T-helper 2 cell treated with Interferon-gamma antibody and Interleukin-4, amounts not matched to agents 100 ng/mL and 5 ng/mL, for 36 hours (primary cell): ENCODE results near the gene TAB3. TPM values are rescaled to one million over a fixed set of nuclear protein-coding genes. Genes with fewer than 3 reads are reported as not detected.

Experiments
- intact Hi-C: fragments of 100-400 bp; cut with micrococcal nuclease; formaldehyde crosslinking; loops from one replicate; pipeline ENCODE4 v1.15.1; 2023
- total RNA-seq: library from RNA; stranded (reverse); gene quantifications from 2 replicates; pipeline ENCODE4 v1.2.3, GENCODE V29; 2022

Gene TAB3
- total RNA-seq, 1 donor from 2014 or later: 19.4 TPM

DNA sequence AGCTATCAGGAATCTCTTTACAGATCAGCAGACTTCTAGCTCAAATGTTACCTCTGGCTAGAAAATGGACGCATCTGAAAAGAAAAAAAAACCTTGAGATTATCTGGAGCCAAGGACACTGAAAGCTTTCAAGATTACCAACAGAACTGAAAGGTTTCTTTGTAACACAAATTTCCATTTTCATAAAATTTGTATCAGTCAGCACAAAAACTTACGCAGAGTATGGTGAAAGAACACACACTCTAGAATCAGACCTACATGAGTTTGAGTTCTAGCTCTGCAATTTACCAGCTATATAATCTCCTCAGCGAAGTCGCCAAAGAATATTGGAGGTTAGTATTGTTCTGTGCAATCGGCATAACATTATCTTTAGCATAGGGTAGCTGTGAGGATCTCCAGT, 1.8 kb downstream of the TAB3 start:
- intact Hi-C loops: no loop called here

DNA sequence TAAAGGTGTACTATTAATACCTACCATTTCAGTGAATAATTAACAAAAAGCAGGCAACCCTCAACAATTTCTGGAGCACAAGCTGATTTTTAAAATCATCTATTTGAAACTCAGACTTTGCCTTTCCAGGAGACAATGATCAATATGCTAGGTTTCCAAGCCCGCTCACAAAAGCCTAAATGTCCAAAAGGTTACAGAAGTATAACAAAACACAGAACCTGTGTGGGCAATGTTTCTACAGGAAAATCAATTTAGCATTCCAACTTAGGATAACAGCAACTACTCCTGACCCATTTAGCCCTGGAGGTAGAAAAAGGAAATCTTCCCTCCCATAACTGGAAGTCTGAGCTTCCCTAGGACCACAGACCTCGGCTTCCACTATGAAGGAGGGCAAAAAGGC, 3.9 kb downstream of the TAB3 start:
- intact Hi-C loops: no loop called here

DNA sequence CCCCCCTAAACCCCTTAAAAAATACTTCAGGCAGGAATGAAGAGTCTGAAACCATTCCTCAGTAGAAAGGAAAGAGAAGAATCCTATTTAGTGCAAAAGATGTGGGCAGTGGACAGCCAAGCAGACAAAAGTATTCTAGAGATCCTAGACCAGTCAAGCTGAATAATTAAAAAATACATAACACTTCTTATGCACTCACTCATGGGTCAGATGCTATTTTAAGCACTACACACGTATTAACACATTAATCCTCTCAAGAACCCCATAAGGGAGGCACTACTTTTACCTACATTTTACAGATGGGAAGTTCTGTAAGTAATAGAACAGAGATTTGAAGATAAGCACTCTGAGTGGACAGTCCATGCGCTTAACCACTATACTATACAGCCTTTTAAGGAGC, 5.9 kb downstream of the TAB3 start:
- intact Hi-C loops: no loop called here

DNA sequence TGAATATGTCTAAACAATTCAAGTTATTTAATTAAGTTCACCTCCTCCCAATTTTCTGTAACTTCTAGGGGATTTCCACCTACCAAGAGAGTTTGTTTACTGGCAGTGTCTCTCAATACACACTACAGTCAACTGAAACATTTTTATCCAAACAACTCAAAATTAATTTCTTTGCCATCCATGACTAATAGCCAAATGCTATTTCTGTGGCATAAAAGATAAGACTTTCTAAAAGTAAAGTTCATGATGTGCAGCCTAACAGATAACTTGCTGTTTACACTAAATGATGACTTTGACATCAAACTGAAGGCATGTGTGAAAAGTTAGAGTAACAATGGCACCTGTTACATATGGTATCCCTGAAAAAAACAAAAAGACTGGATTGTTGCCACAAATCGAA, 7.3 kb downstream of the TAB3 start:
- intact Hi-C loops: no loop called here

DNA sequence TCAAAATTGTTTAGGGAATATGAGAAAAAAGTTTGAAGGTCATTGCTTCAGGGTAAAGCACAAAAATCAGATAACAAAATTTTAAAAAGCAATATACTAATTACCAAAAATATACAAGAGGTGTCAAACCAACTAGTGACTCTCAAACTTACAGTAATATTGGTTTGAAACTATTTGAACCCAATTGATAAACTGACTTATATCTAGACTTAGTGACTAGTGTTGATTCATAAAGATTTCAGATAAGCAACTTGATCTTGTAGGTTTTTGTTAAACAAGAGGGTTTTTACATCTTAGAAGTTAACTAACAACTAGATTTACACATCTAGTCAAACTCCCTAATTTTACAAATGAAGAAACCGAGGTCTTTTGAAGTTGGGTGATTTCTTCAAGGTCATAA, 7.7 kb downstream of the TAB3 start:
- intact Hi-C loops: no loop called here

DNA sequence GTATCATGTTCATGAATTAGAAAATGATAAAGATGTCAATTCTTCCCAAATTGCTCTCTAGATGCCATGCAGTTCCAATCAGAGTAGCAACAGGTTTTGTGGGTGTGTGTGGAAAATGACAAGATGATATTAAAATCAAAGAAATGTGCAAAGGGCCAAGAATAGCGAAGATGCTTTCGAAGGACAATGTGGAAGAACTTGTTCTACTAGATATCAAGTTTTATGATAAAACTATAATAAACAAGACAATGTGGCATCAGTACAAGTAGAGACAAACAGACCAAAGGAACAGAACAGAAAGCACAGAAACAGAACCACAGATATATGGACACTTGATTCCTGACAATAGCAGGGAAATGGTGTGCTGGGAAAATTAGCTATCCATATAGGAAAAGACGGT, 9.0 kb downstream of the TAB3 start:
- intact Hi-C loops: no loop called here

DNA sequence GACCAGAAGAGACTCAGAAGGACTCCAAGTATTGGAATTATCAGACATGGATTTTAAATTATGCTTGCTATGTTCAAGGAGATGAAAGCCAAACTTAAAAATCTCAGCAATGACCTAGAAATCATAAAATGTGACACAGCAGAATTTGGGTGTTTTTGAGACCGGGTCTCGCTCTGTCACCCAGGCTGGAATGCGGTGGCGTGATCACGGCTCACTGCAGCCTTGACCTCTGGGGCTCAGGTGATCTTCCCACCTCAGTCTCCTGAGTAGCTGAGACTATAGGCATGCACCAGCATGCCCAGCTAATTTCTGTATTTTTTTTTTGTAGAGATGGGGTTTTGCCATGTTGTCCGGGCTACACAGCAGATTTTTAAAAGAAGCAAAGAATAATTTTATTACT, 12.7 kb downstream of the TAB3 start:
- intact Hi-C loops: no loop called here

DNA sequence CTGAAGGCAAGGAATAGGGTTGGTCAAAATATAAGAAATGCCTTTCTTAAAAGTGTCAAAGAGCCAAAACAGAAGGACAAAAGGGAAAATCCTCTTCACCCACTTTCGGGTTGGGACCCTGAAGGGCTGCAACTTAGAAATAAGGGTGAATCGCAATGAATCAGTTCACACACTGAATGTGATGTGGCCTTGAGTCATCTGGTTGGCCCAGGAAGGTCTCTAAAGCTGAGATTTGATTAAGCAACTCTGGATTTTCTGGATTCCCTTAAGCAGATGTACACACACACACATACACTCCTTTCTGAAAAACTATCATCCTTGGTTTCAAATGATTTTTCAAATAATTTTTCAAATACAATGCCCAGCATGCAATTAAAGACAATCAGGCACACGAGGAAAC, 13.1 kb downstream of the TAB3 start:
- intact Hi-C loops: no loop called here

DNA sequence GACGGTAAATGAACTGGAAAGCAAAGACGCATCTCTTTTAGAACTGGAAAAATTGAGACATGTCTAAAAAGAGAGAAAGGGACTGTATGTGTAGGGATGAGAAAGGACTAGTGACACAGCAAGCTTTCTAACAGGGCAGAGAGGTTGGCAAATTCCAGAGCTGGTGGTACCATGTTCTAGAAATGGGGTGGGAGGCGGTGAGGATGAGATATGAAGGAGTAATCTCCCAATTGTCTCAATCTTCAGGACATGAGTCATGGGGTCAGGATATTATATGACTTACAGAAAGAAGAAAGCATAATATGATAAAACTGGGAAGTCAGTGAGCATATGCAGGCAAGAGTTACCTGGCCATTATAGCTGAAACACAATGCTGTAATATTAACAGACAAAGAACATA, 14.2 kb downstream of the TAB3 start:
- intact Hi-C loops: no loop called here

DNA sequence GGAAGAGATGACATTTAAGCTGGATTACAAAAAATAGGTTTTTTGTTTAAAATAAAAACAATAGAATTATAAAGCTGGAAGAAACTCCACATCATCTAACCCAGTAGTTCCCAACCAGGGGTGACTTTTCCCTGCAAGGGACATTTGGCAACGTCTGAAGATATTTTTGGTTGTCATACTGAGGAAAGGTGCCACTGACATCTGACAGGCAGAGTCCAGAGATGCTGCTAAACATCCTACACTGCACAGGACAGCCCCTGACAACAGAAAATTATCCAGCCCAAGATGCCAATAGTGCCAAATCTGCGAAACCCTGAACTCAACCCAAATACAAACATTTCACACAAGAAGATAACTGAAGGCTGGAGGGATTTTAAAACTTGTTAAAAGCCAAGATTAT, 18.5 kb downstream of the TAB3 start:
- intact Hi-C loops: no loop called here

DNA sequence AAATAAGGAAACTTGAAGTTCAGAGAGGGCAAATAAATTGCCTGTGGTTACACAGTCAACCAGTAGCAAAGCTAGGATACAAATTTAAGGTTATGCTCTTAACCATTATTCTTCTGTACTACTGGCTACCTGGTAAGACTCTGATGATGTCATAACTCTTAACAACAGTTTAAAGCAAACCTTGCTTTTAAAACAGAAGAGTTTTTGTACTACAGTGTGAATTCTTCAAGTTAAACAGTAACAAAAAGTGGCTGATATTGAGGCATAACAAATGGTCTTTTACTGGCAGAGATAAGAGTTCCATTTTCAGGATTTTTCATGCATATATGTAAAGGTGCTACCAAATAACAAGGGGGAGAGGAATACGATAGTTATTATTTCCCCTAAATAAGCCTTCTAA, 23.4 kb downstream of the TAB3 start:
- intact Hi-C loops: no loop called here

DNA sequence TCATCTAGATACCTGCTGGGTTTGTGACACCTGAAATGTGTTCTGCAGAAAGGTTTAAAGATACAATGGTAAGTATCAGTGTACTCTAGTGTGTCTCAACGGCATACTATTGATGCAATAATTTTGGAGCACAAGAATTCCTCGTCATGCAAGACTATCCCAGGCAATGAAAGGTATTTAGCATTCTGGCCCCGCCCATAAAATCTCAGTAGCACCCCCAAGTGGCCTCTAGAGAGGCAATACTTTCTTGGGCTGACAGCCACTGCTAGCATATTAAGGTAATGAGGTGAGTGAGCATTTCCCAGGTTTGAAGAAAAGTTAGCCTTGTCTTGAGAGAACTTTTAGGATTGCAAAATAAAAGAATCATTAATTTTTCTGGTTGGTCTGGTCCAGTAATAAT, 24.0 kb downstream of the TAB3 start:
- intact Hi-C loops: no loop called here

DNA sequence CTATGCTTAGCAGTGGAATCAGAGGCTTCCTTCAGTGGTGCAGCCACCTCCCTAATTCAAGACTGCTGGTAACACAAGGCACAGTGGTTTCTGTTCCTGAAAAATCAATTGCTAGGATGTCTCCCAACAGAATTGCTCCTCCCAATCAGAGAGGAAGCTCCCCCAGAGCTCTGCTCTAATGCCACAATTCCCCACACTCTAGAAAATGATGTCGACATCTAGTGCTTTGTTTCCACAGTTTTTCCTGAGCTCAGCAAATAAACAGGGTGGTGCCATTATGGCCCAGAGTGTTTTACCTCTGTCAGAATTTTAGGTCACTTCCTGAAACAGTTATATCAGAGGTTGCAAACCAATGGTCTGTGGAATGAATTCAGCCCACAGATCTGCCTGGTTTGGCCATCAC, 24.7 kb downstream of the TAB3 start:
- intact Hi-C loops: no loop called here

DNA sequence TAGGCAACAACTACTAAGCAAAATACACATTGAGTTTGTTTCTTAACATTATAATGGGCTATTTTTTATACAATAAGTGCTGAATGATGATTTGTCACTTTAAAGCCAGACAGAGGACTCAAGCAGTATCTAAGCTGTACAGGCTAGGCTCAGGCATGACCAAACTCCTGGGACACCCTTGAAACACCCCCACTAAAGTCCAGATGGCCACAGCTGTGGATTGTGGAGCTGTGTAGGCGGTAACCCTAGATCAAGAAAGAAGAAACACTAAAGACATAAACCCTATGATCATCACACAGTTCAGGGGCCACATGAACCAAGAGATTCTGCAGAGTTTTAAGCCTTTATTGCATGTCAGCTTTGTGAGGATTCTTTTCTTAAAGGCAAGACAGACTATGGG, 25.1 kb downstream of the TAB3 start:
- intact Hi-C loops: no loop called here

DNA sequence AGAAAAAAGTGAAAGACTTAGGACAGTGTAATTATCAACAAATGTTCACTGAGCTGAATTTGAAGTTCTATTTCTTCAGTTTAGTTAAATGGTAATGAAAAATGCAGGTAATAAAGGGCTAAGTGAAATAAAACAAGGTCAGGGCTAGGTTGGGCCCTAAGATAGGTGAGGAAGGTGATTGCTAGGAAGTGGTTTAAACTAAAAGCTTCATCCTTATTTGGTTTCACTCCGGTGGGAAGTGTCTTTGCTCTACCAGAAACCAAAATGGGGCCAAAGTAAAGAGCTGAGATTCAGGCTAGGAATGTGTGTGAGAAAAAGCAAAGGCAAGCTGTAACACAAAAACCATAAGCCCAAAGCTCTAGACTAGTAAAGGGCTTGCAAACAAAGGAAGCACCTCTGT, 31.0 kb downstream of the TAB3 start:
- intact Hi-C loops: no loop called here

DNA sequence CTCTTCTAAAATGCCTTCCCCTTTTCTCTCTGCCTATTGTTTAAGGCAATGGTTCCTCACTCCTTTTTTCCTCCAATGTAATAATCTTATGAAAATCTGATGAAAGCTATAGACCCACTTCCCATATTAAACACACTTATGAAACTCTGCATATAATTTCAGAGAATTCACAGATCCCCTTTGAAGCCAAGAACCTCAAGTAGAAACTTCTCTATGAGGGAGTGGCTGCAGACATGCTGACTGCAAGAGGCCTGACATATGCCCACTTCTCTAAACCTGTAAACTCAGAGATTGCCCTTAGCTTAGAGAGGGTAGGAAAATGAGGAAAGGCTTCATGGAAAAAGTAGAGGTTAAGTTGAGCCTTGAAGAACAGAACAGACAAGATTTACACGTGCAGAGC, 37.6 kb downstream of the TAB3 start:
- intact Hi-C loops: no loop called here

DNA sequence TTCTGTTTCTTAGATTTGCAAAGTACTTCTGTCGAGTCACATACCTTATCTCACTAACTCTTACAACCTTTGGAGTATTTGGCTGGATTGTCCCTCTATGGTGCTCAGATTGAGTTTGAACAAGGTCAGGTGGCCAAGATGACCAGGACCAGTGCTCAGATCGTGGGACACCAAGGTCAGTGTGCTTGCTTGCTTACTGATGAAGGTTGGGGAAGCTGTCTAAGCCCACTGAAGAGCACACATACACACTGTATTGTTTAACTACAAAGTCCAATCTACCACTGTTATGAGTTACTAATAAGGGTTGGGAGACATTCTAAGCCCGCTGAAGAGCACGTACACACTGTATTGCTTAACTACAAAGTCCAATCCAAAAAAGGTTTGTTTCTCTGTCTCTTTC, 53.7 kb downstream of the TAB3 start:
- intact Hi-C loops: no loop called here

DNA sequence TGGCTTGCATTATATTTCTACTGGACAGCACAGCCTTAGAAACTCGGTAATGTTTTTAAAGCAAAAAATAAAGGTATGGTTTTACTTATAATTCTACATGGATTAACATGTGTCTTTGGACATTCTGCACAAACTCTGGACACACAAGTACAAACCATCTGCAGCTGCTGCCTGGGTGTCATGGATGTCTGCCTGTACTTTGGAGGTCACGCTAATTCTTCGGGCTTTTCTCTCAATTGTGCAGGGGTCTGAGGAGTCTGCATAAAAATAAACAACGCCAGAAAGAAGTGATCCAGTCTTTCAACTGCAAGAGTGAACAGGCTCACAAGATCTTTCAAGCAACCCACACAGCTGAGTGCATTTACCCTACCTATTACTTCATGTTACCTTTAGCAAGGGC, 55.2 kb downstream of the TAB3 start:
- intact Hi-C loops: loop anchor here (5.0 kb wide), 1 partner anchor 182 kb away; the partner anchor contains the start of gene GK

DNA sequence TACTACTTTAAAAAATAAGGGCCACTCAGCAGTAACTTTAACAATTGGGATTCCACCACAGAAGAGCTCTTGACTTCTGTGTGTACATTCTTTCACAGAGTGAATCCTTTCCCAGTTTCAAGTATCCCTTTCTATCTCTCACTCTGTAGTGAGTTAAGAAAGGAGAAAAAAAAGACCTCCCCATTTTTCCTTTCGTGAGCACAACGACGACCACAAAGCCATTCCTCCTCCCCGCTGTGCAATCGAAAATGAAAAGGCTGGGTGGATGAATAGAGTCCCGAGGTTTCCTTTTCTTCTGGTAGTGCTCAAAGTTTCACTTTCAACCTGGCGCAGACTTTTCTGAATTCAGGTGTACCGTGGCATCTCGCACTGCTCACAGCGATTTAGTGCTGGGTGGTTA, 58.0 kb downstream of the TAB3 start:
- intact Hi-C loops: loop anchor here (1.0 to 5.0 kb wide), 4 partner anchors 58 to 254 kb away; partner anchors contain the start of genes GK, TAB3 and TASL

DNA sequence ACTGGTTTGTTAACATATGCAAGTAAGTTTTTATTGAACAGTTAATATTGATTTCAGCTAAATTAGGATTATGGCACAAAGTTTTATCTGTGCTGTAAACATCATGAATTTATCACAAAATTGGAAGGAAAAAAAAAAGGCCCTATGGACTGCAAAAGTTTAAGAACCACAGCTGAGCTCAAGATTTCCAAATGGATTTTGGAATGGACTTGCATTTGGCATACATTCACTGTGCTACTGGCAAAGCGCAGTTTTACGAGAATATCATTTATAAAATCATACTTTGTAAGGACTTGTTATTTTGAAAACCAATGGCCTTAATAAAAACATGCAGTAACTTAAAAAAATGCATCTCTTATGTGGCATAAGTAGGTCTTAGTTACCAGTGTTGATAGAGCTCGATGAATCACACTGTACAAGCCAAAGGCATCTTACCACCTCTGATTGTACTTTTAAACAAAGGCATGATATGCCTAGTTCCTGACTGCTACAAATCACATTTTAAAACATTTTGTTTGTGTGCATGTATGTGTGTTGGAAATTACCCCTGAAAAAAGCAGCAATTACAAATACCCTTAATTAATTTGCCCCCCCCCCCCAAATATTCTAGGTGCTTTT, 58.6 kb downstream of the TAB3 start:
- intact Hi-C loops: loop anchor here (2.0 to 5.0 kb wide), 3 partner anchors 94 to 254 kb away; partner anchors contain the start of genes GK and TASL

DNA sequence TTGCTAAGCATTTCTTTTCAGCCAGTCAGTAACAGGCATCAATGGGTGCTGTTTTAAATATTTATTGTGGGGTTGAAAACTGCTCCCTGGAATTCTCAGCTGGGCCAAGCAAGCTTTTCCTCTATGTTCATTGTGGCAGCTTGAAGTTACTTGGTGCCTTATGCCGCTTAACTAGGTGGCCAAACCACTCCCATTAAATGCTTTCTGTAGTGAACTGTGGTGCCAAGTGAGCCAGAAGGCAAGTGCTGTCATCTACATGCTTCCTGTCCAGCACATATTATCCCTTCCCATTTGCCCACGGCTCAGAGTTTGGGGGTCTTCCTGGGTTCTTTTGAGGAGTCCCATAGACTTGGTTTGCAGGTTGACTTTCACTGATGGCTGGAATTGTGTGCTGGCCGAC, 64.8 kb downstream of the TAB3 start:
- intact Hi-C loops: loop anchor here (5.0 kb wide), 1 partner anchor 187 kb away; no protein-coding TSS in a partner anchor

DNA sequence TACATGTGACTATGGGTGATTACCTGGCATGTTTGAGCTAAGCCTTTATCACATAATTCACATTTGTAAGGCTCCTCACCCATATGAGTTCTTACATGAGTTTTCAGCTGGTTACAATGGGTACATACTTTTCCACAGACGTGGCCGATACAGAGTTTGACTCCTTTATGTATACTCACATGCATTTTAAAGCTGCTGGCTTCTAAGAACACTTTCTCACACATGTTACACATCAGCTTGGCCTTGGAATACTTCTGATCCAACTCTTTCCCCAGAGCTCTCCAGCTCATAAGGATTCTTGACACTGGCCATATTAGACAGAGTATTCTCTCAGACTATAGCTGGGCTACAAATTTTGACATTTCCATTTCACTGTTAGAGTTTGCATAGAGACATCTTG, 66.3 kb downstream of the TAB3 start:
- intact Hi-C loops: loop anchor here (5.0 kb wide), 1 partner anchor 185 kb away; no protein-coding TSS in a partner anchor

DNA sequence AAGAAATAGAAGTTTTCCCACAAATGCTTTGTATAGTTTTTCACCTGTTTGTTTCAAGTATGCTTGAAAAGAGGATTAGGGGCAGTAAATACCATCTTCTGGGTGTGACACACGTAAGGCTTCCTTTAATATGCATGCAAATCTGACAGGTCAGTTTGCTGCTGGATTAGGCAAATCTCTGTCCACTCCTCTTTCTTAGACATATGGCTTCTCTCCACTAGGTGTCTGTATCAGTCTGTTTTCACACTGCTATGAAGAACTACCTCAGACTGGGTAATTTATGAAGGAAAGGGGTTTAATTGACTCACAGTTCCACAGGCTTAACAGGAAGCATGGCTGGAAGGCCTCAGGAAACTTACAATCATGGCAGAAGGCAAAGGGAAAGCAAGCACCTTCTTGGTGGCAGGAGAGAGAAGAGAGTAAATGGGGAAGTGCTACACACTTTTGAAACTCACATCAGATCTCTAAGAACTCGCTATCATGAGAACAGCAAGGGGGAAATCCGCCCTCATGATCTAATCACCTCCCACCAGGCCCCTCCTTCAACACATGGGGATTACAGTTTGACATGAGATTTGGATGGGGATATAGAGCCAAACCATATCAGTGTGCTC, 66.9 kb downstream of the TAB3 start:
- intact Hi-C loops: loop anchor here (5.0 kb wide), 1 partner anchor 185 kb away; no protein-coding TSS in a partner anchor
